ENCODE measurements around the gene FHL3. TPM values are rescaled to one million over a fixed set of nuclear protein-coding genes. Genes with fewer than 3 reads are reported as not detected.

FHL3 gene
- total and polyA plus RNA-seq, 9 of the 15 experiments (the other 6 are each of a cell fraction or from before 2014, with no cell fraction given), result 6.1 to 144 (median 34.1) TPM

- peaks cover 8% of the 10 kb centered on the region; the same call in 1 of the 2 replicates for H4K20me1 ChIP-seq (replicated peaks; ENCODE audit: control insufficient read depth, insufficient read depth, low read length)
- in situ Hi-C loops (cut with MboI) (loop anchor here (5.0 to 25.0 kb wide), 2 partner anchors 545 to 790 kb away; no protein-coding TSS in a partner anchor), intact Hi-C loops (cut with micrococcal nuclease) (loop anchor here (10.0 kb wide), 1 partner anchor 543 kb away; no protein-coding TSS in a partner anchor)
- H3K79me2 ChIP-seq (ENCODE audit: control insufficient read depth, insufficient read depth, low read length), result no peaks in the 10 kb centered on the region
- H3K4me2 ChIP-seq (ENCODE audit: insufficient read depth, low read length), result no peak overlapping the region
- H3K4me1 ChIP-seq (replicated peaks in 1 of 2; ENCODE audit: control insufficient read depth in 2 of 2, insufficient read depth in 2 of 2, low read length in 2 of 2), result peaks cover 6 to 24% of the 10 kb centered on the region in 2 experiments; a peak in 4 of 5 replicates
- BruUV-seq (replicated peaks), result no TSS peak
- CTCF ChIA-PET (ENCODE audit: low intra/inter-chr PET ratio), result no interaction called here
- H2AFZ ChIP-seq (ENCODE audit: low read depth, low read length), result no peak overlapping the region
- ATAC-seq (no peak), FAIRE-seq (no peak), DNase-seq (ENCODE audit: extremely low read depth in 1 of 4, low spot score in 3 of 4) (no peak)
- no peak overlapping the region; a peak in 1 of 4 replicates for H3K9ac ChIP-seq (ENCODE audit: insufficient read depth in 1 of 2, low read depth in 2 of 2, low read length in 2 of 2)
- H3K27ac ChIP-seq (ENCODE audit: extremely low read depth, low read depth, low read length), result no peak overlapping the region
- H3K9me3 ChIP-seq (replicated peaks; ENCODE audit: control insufficient read depth, insufficient read depth, low read depth, low read length), result no peaks in the 10 kb centered on the region
- H3K4me3 ChIP-seq, result no peak overlapping the region
- 21% methylated on average over 21 of the region's 21 CpGs for WGBS (ENCODE audit: insufficient coverage, low coverage, missing lambda C conversion rate)
- POLR2A ChIA-PET, result interaction anchor here (0.6 to 5.7 kb wide), 5 partner anchors 12 to 499 kb away, joined by 3 to 43 read pairs (median 4); no protein-coding TSS in a partner anchor
- no peaks in the 10 kb centered on the region for H3K9me1 ChIP-seq (ENCODE audit: control insufficient read depth, insufficient read depth, low read length)
- H3K27me3 ChIP-seq (ENCODE audit: control insufficient read depth in 2 of 2, insufficient read depth in 2 of 2, low read length in 2 of 2), result peaks cover 25 to 48% of the 10 kb centered on the region in 2 experiments; a peak in 4 of 5 replicates
- H3K36me3 ChIP-seq (ENCODE audit: control insufficient read depth, insufficient read depth, low read length), result no peaks in the 10 kb centered on the region
- TF ChIP-seq EGR1 (conservative IDR thresholded peaks at IDR 0.05) (0 out of 2 replicates have a peak, but pooled peaks have one; percentile 18), RBM17 (IDR thresholded peaks at IDR 0.05; ENCODE audit: borderline replicate concordance, low read depth, low read length) (no peak), NR2C2 (CRISPR knock-in tag; IDR thresholded peaks at IDR 0.05) (no peak), NR2C2 (tag; IDR thresholded peaks at IDR 0.05) (no peak), ZBTB33 (CRISPR knock-in tag; IDR thresholded peaks at IDR 0.05) (no peak)
Measured at GRCh38 chr1:38041936-38042834, 36.9 kb upstream of the FHL3 start.
